Activated CD8-positive, alpha-beta T cell treated with anti-CD3 and anti-CD28 coated beads for 36 hours (primary cell): ENCODE measurements around the gene CTBP2. TPM values are rescaled to one million over a fixed set of nuclear protein-coding genes. Genes with fewer than 3 reads are reported as not detected.

Experiments used
- ATAC-seq: fragments of 200-7000 bp; cut with Tn5 transposase; one replicate; pipeline ENCODE4 v1.10.0; 2021; ENCODE audit warnings: mild to moderate bottlenecking, moderate library complexity
- CTCF ChIA-PET: fragments of 350-600 bp; sonication (Branson Sonifier 250); formaldehyde crosslinking; loops from one replicate; lab custom pipeline; 2021; ENCODE audit warnings: antibody characterized with exemption; lab: Charles Lee
- POLR2A ChIA-PET: fragments of 350-600 bp; sonication (Branson Sonifier 250); formaldehyde crosslinking; loops from one replicate; lab custom pipeline; 2021; ENCODE audit warnings: antibody characterized with exemption; lab: Charles Lee
- DNase-seq: peaks from one replicate; pipeline ENCODE4 v3.0.0-alpha.2; 2020
- H3K27ac Mint-ChIP-seq: one replicate; pipeline ENCODE4 v1.8.0; 2021; ENCODE audit warnings: mild to moderate bottlenecking, mixed read lengths
- H3K27me3 Mint-ChIP-seq: one replicate; pipeline ENCODE4 v1.8.0; 2021; ENCODE audit warnings: mixed read lengths
- H3K36me3 Mint-ChIP-seq: one replicate; pipeline ENCODE4 v1.8.0; 2021; ENCODE audit warnings: low read depth, mixed read lengths
- H3K4me1 Mint-ChIP-seq: one replicate; pipeline ENCODE4 v1.8.0; 2021; ENCODE audit warnings: low read depth, mixed read lengths
- H3K4me3 Mint-ChIP-seq: one replicate; pipeline ENCODE4 v1.8.0; 2021; ENCODE audit warnings: mild to moderate bottlenecking, moderate library complexity, mixed read lengths
- H3K9me3 Mint-ChIP-seq: one replicate; pipeline ENCODE4 v1.8.0; 2021; ENCODE audit warnings: mixed read lengths
- CTCF ChIP-seq: fragments of 200-600 bp; IDR thresholded peaks from one replicate; pipeline ENCODE4 v1.8.0; 2022; ENCODE audit warnings: antibody characterized with exemption, mild to moderate bottlenecking
- intact Hi-C: fragments of 100-400 bp; cut with micrococcal nuclease; formaldehyde crosslinking; loops from one replicate; pipeline ENCODE4 v1.10.0; 2022
- total RNA-seq, 2 experiments: library from RNA; stranded (reverse); gene quantifications; one replicate each; pipeline ENCODE4 v1.2.3, GENCODE V29; 2021

Gene CTBP2
- total RNA-seq, 2 experiments from 2014 or later = 0.60 to 0.88 TPM

GRCh38 chr10:125144206-125144605, 16.2 kb downstream of the CTBP2 start:
- Mint-ChIP-seq H3K4me1 (no peaks in the 10 kb centered on the region), H3K9me3 (no peaks in the 10 kb centered on the region), H3K27ac (no peak overlapping the region), H3K27me3 (peaks cover 27% of the 10 kb centered on the region), H3K4me3 (no peak overlapping the region), H3K36me3 (no peaks in the 10 kb centered on the region)
- intact Hi-C loops = no loop called here
- ChIA-PET POLR2A (no interaction called here), CTCF (interaction anchor here (1.1 kb wide), 1 partner anchor 19 kb away, joined by 3 read pairs; no protein-coding TSS in a partner anchor)
- DNase-seq = no peak
- no peak for TF ChIP-seq CTCF
- ATAC-seq = no peak

GRCh38 chr10:125142946-125143345, 17.4 kb downstream of the CTBP2 start:
- peaks cover 15% of the 10 kb centered on the region for H3K27me3 Mint-ChIP-seq
- no peaks in the 10 kb centered on the region for H3K9me3 Mint-ChIP-seq
- no peaks in the 10 kb centered on the region for H3K4me1 Mint-ChIP-seq
- DNase-seq (no peak), ATAC-seq (no peak)
- no peaks in the 10 kb centered on the region for H3K36me3 Mint-ChIP-seq
- no peak overlapping the region for H3K4me3 Mint-ChIP-seq
- POLR2A ChIA-PET = no interaction called here
- no peak for TF ChIP-seq CTCF
- intact Hi-C loops = no loop called here
- CTCF ChIA-PET = no interaction called here
- no peak overlapping the region for H3K27ac Mint-ChIP-seq

GRCh38 chr10:125141860-125142484, 18.4 kb downstream of the CTBP2 start:
- intact Hi-C loops = no loop called here
- no peak for TF ChIP-seq CTCF
- Mint-ChIP-seq H3K36me3 (no peaks in the 10 kb centered on the region), H3K4me3 (no peak overlapping the region), H3K27me3 (peaks cover 7% of the 10 kb centered on the region), H3K27ac (no peak overlapping the region), H3K4me1 (no peaks in the 10 kb centered on the region), H3K9me3 (no peaks in the 10 kb centered on the region)
- no peak for ATAC-seq
- ChIA-PET CTCF (no interaction called here), POLR2A (no interaction called here)
- no peak for DNase-seq

GRCh38 chr10:125141150-125141859, 19.1 kb downstream of the CTBP2 start:
- intact Hi-C loops = no loop called here
- peaks cover 2% of the 10 kb centered on the region for H3K27me3 Mint-ChIP-seq
- H3K9me3 Mint-ChIP-seq = no peaks in the 10 kb centered on the region
- DNase-seq = no peak
- H3K36me3 Mint-ChIP-seq = no peaks in the 10 kb centered on the region
- no peaks in the 10 kb centered on the region for H3K4me1 Mint-ChIP-seq
- H3K27ac Mint-ChIP-seq = no peak overlapping the region
- TF ChIP-seq CTCF = no peak
- no peak for ATAC-seq
- POLR2A ChIA-PET = no interaction called here
- no peak overlapping the region for H3K4me3 Mint-ChIP-seq
- CTCF ChIA-PET = no interaction called here

- Mint-ChIP-seq H3K36me3 (no peaks in the 10 kb centered on the region), H3K4me3 (no peak overlapping the region), H3K9me3 (no peaks in the 10 kb centered on the region), H3K27ac (no peak overlapping the region), H3K4me1 (no peaks in the 10 kb centered on the region), H3K27me3 (no peaks in the 10 kb centered on the region)
- no peak for DNase-seq
- ChIA-PET POLR2A (no interaction called here), CTCF (no interaction called here)
- TF ChIP-seq CTCF = no peak
- intact Hi-C loops = no loop called here
- no peak for ATAC-seq
Measured at GRCh38 chr10:125140151-125140550, 20.2 kb downstream of the CTBP2 start.
